ENCODE results near the gene NAV1.

NAV1 gene

GRCh38 chr1:201533836-201534235 is 5.1 kb upstream of the NAV1 start:
- Histone ChIP-seq H2AFZ (ENCODE audit: low read depth, low read length) (no peak overlapping the region), H3K9me3 (ENCODE audit: control insufficient read depth, low read length) (no peaks in the 10 kb centered on the region), H3K9ac (ENCODE audit: low read length) (peak overlapping the region; percentile 71), H2BK12ac (ENCODE audit: low read length in 2 of 2) (no peak overlapping the region), H3K18ac (ENCODE audit: low read depth in 1 of 2, low read length in 2 of 2) (peak overlapping the region in 1 of 2 experiments; percentile 19), H3K14ac (ENCODE audit: low read length in 2 of 2) (peak overlapping the region in 1 of 2 experiments; percentile 11), H3K23ac (ENCODE audit: low read length in 2 of 2) (no peak overlapping the region), H3K4me3 (ENCODE audit: insufficient read depth in 1 of 2, low read depth in 1 of 2, low read length in 2 of 2) (no peak overlapping the region), H3K4me1 (ENCODE audit: control insufficient read depth, insufficient read depth, low read depth, low read length) (peaks cover 20% of the 10 kb centered on the region), H4K8ac (ENCODE audit: low read length) (no peak overlapping the region), H3K4me2 (ENCODE audit: low read length, poor library complexity, severe bottlenecking) (no peak overlapping the region), H3K79me1 (replicated peaks; ENCODE audit: low read length, poor library complexity, severe bottlenecking) (peaks cover 1% of the 10 kb centered on the region), H2BK15ac (ENCODE audit: low read depth, poor library complexity, severe bottlenecking) (no peak overlapping the region), H3K27me3 (ENCODE audit: control insufficient read depth in 1 of 2, insufficient read depth in 1 of 2, low read length in 2 of 2) (no peaks in the 10 kb centered on the region), H2BK120ac (ENCODE audit: low read depth, low read length) (no peak overlapping the region), H3K36me3 (ENCODE audit: control insufficient read depth in 1 of 2, insufficient read depth in 2 of 2, low read depth in 1 of 2, low read length in 2 of 2) (no peaks in the 10 kb centered on the region), H3K4ac (ENCODE audit: low read depth in 1 of 2, low read length in 2 of 2) (no peak overlapping the region), H4K91ac (ENCODE audit: low read length) (peak overlapping the region; percentile 5), H2BK5ac (ENCODE audit: low read depth, low read length, poor library complexity, severe bottlenecking) (no peak overlapping the region), H3K27ac (ENCODE audit: low read length, poor library complexity, severe bottlenecking) (no peak overlapping the region), H2AK5ac (ENCODE audit: low read length, severe bottlenecking) (peak overlapping the region; percentile 43)
- no peak for DNase-seq
- 92% methylated on average over 3 of the region's 4 CpGs for WGBS

DNA sequence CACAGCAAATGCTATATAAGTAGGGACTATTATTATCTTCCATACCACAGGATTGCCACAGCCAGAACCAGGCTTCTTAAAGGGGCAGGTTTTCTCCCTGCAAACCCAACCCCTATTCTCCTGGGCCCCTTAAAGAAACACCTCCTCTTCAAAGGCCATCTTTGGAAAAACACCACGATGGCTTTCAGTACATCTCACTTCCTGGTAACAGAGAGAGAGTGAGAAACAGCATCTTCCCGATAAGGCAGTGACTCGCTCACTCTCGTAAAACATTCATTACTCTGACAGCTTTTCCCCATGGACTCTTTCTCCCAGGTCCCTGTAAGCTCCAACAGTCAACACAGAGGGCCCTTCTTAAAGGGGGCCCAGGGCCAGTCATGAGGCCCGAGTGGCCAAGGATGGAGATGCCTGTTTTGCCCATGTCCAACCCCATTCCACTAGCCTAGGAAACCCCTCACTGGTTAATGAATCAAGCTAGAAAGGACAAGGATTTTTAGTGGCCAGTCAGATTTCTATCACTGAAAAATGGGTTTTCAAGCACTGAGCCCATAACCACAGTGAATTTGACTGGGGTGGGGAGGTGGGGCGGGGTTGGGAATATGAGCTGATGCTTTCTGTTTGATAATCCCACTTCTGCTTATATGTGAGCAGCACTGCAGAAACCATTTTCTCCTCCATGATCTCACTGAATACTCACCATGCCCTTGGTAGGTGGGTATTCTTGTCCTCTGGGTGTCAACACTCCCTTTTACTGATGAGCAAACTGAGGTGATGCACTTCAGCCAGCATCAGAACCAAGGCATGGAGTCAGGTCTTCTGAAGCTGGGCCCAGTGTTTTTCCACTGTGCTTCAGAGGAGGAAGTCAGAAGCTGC is 3.6 kb upstream of the NAV1 start:
- H3K27me3 ChIP-seq (ENCODE audit: control insufficient read depth in 1 of 2, insufficient read depth in 1 of 2, low read length in 2 of 2), result no peaks in the 10 kb centered on the region
- peak overlapping the region; percentile 10 for H2AFZ ChIP-seq (ENCODE audit: low read depth, low read length)
- H3K36me3 ChIP-seq (ENCODE audit: control insufficient read depth in 1 of 2, insufficient read depth in 2 of 2, low read depth in 1 of 2, low read length in 2 of 2), result no peaks in the 10 kb centered on the region
- peak overlapping the region in 1 of 2 experiments; percentile 32 for H3K4me3 ChIP-seq (ENCODE audit: insufficient read depth in 1 of 2, low read depth in 1 of 2, low read length in 2 of 2)
- peak overlapping the region; percentile 20 for H2AK5ac ChIP-seq (ENCODE audit: low read length, severe bottlenecking)
- H3K79me1 ChIP-seq (replicated peaks; ENCODE audit: low read length, poor library complexity, severe bottlenecking), result peaks cover 2% of the 10 kb centered on the region
- H3K4ac ChIP-seq (ENCODE audit: low read depth in 1 of 2, low read length in 2 of 2), result peak overlapping the region in 1 of 2 experiments; percentile 24
- peak; percentile 84 for DNase-seq
- peak overlapping the region; percentile 86 for H2BK15ac ChIP-seq (ENCODE audit: low read depth, poor library complexity, severe bottlenecking)
- H3K27ac ChIP-seq (ENCODE audit: low read length, poor library complexity, severe bottlenecking), result peak overlapping the region; percentile 50
- peak overlapping the region; percentile 57 to 67 for H2BK12ac ChIP-seq (ENCODE audit: low read length in 2 of 2)
- H2BK5ac ChIP-seq (ENCODE audit: low read depth, low read length, poor library complexity, severe bottlenecking), result no peak overlapping the region
- no peak overlapping the region for H3K4me2 ChIP-seq (ENCODE audit: low read length, poor library complexity, severe bottlenecking)
- no peak overlapping the region for H3K23ac ChIP-seq (ENCODE audit: low read length in 2 of 2)
- peak overlapping the region; percentile 27 for H2BK120ac ChIP-seq (ENCODE audit: low read depth, low read length)
- H3K9me3 ChIP-seq (ENCODE audit: control insufficient read depth, low read length), result no peaks in the 10 kb centered on the region
- H4K91ac ChIP-seq (ENCODE audit: low read length), result peak overlapping the region; percentile 45
- peak overlapping the region; percentile 72 to 75 for H3K18ac ChIP-seq (ENCODE audit: low read depth in 1 of 2, low read length in 2 of 2)
- H4K8ac ChIP-seq (ENCODE audit: low read length), result peak overlapping the region; percentile 87
- H3K9ac ChIP-seq (ENCODE audit: low read length), result peak overlapping the region; percentile 71
- peaks cover 20% of the 10 kb centered on the region for H3K4me1 ChIP-seq (ENCODE audit: control insufficient read depth, insufficient read depth, low read depth, low read length)
- peak overlapping the region in 1 of 2 experiments; percentile 26 for H3K14ac ChIP-seq (ENCODE audit: low read length in 2 of 2)
- WGBS, result 19% methylated on average over 5 of the region's 6 CpGs

DNA sequence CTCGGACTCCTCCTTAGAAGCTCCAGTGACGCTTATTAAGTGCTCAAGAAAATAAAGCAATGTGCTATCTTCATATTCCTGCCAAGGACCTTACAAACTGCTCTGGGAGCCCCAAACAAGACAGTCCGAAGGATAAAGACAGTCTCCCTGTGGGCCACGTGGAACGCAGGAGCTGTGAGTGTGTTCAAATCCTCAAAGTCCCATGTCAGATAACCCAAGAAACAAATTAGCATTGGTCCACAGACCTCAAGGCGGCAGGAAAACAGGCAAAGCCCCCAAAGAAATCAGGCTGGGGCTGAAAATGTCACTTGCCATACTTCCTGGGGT is 3.0 kb upstream of the NAV1 start:
- Histone ChIP-seq H3K4me1 (ENCODE audit: control insufficient read depth, insufficient read depth, low read depth, low read length) (peaks cover 20% of the 10 kb centered on the region), H3K36me3 (ENCODE audit: control insufficient read depth in 1 of 2, insufficient read depth in 2 of 2, low read depth in 1 of 2, low read length in 2 of 2) (no peaks in the 10 kb centered on the region), H3K79me1 (replicated peaks; ENCODE audit: low read length, poor library complexity, severe bottlenecking) (peaks cover 2% of the 10 kb centered on the region), H3K9me3 (ENCODE audit: control insufficient read depth, low read length) (no peaks in the 10 kb centered on the region), H3K23ac (ENCODE audit: low read length in 2 of 2) (no peak overlapping the region), H3K18ac (ENCODE audit: low read depth in 1 of 2, low read length in 2 of 2) (peak overlapping the region; percentile 72 to 75), H4K8ac (ENCODE audit: low read length) (no peak overlapping the region), H3K9ac (ENCODE audit: low read length) (peak overlapping the region; percentile 71), H2BK15ac (ENCODE audit: low read depth, poor library complexity, severe bottlenecking) (peak overlapping the region; percentile 37), H3K4me2 (ENCODE audit: low read length, poor library complexity, severe bottlenecking) (no peak overlapping the region), H2BK120ac (ENCODE audit: low read depth, low read length) (peak overlapping the region; percentile 19), H3K4ac (ENCODE audit: low read depth in 1 of 2, low read length in 2 of 2) (peak overlapping the region in 1 of 2 experiments; percentile 24), H3K27me3 (ENCODE audit: control insufficient read depth in 1 of 2, insufficient read depth in 1 of 2, low read length in 2 of 2) (no peaks in the 10 kb centered on the region), H4K91ac (ENCODE audit: low read length) (peak overlapping the region; percentile 66), H2BK12ac (ENCODE audit: low read length in 2 of 2) (peak overlapping the region; percentile 90 to 95), H2BK5ac (ENCODE audit: low read depth, low read length, poor library complexity, severe bottlenecking) (no peak overlapping the region), H2AK5ac (ENCODE audit: low read length, severe bottlenecking) (peak overlapping the region; percentile 20), H3K4me3 (ENCODE audit: insufficient read depth in 1 of 2, low read depth in 1 of 2, low read length in 2 of 2) (peak overlapping the region in 1 of 2 experiments; percentile 73), H2AFZ (ENCODE audit: low read depth, low read length) (peak overlapping the region; percentile 10), H3K27ac (ENCODE audit: low read length, poor library complexity, severe bottlenecking) (no peak overlapping the region), H3K14ac (ENCODE audit: low read length in 2 of 2) (no peak overlapping the region)
- DNase-seq, result no peak
- 72% methylated on average over 6 of the region's 6 CpGs for WGBS

- Histone ChIP-seq H3K9me3 (ENCODE audit: control insufficient read depth, low read length) (no peaks in the 10 kb centered on the region), H3K14ac (ENCODE audit: low read length in 2 of 2) (no peak overlapping the region), H2BK15ac (ENCODE audit: low read depth, poor library complexity, severe bottlenecking) (peak overlapping the region; percentile 84), H3K23ac (ENCODE audit: low read length in 2 of 2) (no peak overlapping the region), H2AFZ (ENCODE audit: low read depth, low read length) (no peak overlapping the region), H4K8ac (ENCODE audit: low read length) (peak overlapping the region; percentile 32), H3K4ac (ENCODE audit: low read depth in 1 of 2, low read length in 2 of 2) (no peak overlapping the region), H2BK120ac (ENCODE audit: low read depth, low read length) (no peak overlapping the region), H2BK12ac (ENCODE audit: low read length in 2 of 2) (peak overlapping the region; percentile 90 to 95), H3K79me1 (replicated peaks; ENCODE audit: low read length, poor library complexity, severe bottlenecking) (peaks cover 2% of the 10 kb centered on the region), H3K36me3 (ENCODE audit: control insufficient read depth in 1 of 2, insufficient read depth in 2 of 2, low read depth in 1 of 2, low read length in 2 of 2) (no peaks in the 10 kb centered on the region), H3K4me2 (ENCODE audit: low read length, poor library complexity, severe bottlenecking) (no peak overlapping the region), H2AK5ac (ENCODE audit: low read length, severe bottlenecking) (peak overlapping the region; percentile 66), H2BK5ac (ENCODE audit: low read depth, low read length, poor library complexity, severe bottlenecking) (no peak overlapping the region), H3K18ac (ENCODE audit: low read depth in 1 of 2, low read length in 2 of 2) (peak overlapping the region in 1 of 2 experiments; percentile 61), H4K91ac (ENCODE audit: low read length) (peak overlapping the region; percentile 91), H3K4me3 (ENCODE audit: insufficient read depth in 1 of 2, low read depth in 1 of 2, low read length in 2 of 2) (peak overlapping the region in 1 of 2 experiments; percentile 73), H3K9ac (ENCODE audit: low read length) (peak overlapping the region; percentile 76), H3K27me3 (ENCODE audit: control insufficient read depth in 1 of 2, insufficient read depth in 1 of 2, low read length in 2 of 2) (no peaks in the 10 kb centered on the region), H3K27ac (ENCODE audit: low read length, poor library complexity, severe bottlenecking) (peak overlapping the region; percentile 30), H3K4me1 (ENCODE audit: control insufficient read depth, insufficient read depth, low read depth, low read length) (peaks cover 17% of the 10 kb centered on the region)
- peak; percentile 92 for DNase-seq
- WGBS, result 45% methylated on average over 4 of the region's 4 CpGs
These were observed 2.4 kb upstream of the NAV1 start for GRCh38 chr1:201536558-201536957.

Data from mesenchymal stem cell (in vitro differentiated cells and primary cell).